GM20000 (cell line): ENCODE measurements around the gene P3H2.
A peak's percentile ranks its signal among the peaks of the same experiment; 100 is the strongest.
"Not testable (repeated sequence)": the region's sequence is repeated elsewhere in the genome, so short reads cannot be mapped to it uniquely, and the experiment has no call there.

Experiments used
- DNase-seq: peaks from one replicate; pipeline ENCODE4 v3.0.0; 2012; ENCODE audit warnings: low spot score
- TF ChIP-seq, protein P1 (sequence below): IDR thresholded peaks from 2 replicates; pipeline ENCODE4 v1.5.1; 2012; ENCODE audit warnings: mild to moderate bottlenecking, control low read depth; ENCODE audit errors: extremely low read depth, missing control alignments

P3H2 gene

DNA sequence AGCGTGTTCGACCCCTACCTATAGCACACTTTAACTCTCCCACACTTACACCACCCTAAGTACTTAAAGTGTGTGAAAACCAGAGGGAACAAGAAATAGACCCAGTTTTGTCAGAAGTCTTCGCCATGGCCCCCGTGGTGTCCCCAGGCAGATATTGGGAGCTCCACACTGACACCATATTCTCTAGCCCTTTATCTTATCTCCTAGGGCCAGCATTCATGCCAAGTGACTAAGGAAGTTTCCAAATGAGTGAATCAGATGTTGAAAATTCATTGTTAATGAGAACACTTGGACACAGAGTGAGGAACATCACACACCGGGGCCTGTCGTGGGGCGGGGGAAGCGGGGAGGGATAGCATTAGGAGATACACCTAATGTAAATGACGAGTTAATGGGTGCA, 31.8 kb downstream of the P3H2 start:
- TF ChIP-seq, protein P1, sequence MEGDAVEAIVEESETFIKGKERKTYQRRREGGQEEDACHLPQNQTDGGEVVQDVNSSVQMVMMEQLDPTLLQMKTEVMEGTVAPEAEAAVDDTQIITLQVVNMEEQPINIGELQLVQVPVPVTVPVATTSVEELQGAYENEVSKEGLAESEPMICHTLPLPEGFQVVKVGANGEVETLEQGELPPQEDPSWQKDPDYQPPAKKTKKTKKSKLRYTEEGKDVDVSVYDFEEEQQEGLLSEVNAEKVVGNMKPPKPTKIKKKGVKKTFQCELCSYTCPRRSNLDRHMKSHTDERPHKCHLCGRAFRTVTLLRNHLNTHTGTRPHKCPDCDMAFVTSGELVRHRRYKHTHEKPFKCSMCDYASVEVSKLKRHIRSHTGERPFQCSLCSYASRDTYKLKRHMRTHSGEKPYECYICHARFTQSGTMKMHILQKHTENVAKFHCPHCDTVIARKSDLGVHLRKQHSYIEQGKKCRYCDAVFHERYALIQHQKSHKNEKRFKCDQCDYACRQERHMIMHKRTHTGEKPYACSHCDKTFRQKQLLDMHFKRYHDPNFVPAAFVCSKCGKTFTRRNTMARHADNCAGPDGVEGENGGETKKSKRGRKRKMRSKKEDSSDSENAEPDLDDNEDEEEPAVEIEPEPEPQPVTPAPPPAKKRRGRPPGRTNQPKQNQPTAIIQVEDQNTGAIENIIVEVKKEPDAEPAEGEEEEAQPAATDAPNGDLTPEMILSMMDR, result no peak
- no peak for DNase-seq

DNA sequence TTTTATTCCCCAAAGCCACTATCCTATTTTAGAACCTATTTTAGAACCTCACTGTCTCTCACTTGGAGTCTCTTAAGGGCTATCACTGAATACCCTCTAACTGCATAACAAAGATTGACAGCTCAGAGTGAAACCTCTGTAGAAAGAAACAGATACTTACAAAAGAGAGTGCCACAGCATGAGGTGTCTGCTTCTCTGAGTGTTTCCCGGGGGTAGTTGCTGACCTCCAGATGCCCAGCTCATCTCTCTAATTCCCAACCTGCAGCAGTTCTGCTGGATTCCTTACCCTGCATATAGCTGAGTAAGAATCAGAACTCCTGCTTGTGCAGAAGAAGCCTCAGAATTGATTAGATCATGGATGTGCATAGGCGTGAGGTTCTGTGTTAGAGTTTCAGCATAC, 34.5 kb downstream of the P3H2 start:
- TF ChIP-seq, protein P1, result no peak
- DNase-seq, result peak; percentile 14

DNA sequence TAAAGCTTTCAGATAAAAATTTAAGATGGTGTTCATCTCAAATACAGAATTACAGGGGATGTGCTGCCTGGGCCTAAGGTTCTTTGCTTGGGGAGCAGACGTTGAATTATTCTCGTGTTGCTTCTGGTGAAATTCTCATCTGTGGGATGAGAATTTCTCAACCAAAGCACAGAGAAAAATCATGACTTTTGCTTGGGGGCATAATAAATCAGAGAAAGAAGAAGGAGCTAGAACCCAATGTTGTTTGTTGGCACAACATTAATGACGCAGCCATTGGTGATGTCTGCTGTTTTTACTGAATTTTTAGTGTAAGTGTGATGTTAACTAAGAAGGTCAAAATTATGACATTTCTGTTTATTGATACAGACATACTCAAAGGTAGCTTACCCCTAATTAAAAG, 35.7 kb downstream of the P3H2 start:
- no peak for DNase-seq
- TF ChIP-seq, protein P1, result no peak

DNA sequence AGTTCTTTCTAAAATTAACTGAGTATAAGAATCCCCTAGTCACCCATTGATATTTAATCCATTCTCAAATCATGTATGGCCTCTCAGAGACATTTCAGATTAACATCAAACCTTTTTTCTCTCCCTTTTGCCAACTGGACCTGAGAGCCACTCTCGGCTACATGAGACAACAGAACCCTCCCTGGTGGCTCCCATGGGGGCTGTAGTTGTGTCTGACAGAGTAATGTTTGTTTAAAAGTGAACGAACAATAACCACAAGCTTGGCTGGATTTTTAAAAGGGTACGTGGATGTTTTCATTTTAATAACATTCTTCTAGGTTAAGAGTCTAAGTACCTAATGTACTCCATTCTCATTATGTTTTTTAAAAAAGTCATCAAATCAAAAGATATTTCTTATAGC, 37.1 kb downstream of the P3H2 start:
- DNase-seq, result no peak

DNA sequence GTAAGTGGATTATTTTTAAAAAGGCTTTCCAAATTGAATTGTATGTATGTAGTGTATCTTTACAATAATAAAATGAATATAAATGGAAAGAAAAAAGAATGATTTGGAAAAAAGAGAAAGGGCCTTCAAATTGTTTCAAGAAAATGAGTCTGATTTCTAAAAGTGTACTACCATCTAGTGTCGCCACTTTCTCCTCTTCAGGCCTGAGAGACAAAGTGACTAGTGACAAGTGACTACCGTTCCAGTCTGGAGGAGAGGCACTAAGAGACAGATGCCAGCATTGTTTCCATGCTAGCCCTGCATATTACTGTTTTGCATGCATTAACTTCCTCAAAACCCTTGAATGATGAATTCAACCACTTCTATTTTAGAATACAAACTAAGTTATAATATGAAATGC, 39.3 kb downstream of the P3H2 start:
- TF ChIP-seq, protein P1, result no peak
- no peak for DNase-seq

More for the DNA sequence above, 37.1 kb downstream of the P3H2 start:
- TF ChIP-seq, protein P1, result no peak

DNA sequence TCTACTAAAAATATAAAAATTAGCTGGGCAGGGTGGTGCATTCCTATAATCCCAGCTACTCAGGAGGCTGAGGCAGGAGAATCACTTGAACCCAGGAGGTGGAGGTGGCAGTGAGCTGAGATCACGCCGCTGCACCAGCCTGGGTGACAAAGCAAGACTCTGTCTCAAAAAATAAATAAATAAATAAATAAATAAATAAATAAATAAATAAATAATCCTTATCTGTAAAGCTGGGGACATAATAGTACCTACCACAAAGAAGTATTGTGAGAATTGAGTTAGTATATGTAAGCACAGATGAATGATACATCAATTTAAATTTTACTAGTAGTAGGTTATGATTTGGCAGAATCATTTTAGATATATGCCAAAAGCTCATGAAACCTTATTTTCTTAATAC, 41.5 kb downstream of the P3H2 start:
- DNase-seq, result not testable (repeated sequence)

DNA sequence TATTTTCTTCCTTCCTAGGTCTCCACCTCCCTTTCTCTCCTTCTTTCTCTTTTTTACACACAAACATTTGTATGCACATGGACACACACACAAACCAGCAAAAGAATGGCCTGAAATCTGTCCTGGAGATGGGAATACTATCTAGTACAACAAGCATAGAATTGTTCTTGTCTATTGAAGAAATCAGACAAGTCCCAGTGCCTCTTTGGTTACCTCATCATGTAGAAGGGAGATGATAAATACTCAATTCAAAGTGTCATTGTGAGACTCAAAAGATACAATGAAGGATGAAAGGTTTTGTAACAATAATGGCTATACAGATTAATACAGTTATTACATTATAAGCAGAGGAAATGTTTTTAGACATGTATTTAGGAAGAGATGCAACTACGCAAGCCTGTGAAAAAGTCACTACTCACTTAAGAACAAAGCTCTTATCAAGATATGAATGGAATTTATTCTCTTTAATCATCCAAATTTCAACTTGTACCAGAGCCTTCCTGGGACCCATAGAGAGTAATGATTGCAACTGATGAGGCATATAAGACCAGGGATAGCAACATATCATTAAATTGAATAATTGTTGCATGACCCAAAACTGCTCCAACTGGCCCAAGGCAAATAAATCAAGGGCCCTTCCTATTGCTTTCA, 43.2 kb downstream of the P3H2 start:
- TF ChIP-seq, protein P1, result no peak
- DNase-seq, result no peak
